ENCODE measurements around the gene CHMP2A.

- TF ChIP-seq, protein P1, sequence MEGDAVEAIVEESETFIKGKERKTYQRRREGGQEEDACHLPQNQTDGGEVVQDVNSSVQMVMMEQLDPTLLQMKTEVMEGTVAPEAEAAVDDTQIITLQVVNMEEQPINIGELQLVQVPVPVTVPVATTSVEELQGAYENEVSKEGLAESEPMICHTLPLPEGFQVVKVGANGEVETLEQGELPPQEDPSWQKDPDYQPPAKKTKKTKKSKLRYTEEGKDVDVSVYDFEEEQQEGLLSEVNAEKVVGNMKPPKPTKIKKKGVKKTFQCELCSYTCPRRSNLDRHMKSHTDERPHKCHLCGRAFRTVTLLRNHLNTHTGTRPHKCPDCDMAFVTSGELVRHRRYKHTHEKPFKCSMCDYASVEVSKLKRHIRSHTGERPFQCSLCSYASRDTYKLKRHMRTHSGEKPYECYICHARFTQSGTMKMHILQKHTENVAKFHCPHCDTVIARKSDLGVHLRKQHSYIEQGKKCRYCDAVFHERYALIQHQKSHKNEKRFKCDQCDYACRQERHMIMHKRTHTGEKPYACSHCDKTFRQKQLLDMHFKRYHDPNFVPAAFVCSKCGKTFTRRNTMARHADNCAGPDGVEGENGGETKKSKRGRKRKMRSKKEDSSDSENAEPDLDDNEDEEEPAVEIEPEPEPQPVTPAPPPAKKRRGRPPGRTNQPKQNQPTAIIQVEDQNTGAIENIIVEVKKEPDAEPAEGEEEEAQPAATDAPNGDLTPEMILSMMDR (IDR thresholded peaks at IDR 0.05; ENCODE audit: extremely low read depth in 1 of 2, insufficient read depth in 1 of 2, low read depth in 1 of 2, low read length in 2 of 2), result no peak
- TF ChIP-seq POLR2AphosphoS5 (IDR thresholded peaks at IDR 0.05; ENCODE audit: insufficient read depth, low read depth, low read length), result no peak
- no peak for TF ChIP-seq MYC (IDR thresholded peaks at IDR 0.05; ENCODE audit: low read depth, low read length)
- no peak for TF ChIP-seq FOS (IDR thresholded peaks at IDR 0.05; ENCODE audit: borderline replicate concordance, insufficient read depth, low read length)
- TF ChIP-seq POLR2A (IDR thresholded peaks at IDR 0.05; ENCODE audit: low read depth, low read length), result no peak
- TF ChIP-seq JUN (IDR thresholded peaks at IDR 0.05; ENCODE audit: borderline replicate concordance, insufficient read depth, insufficient read length, low read depth), result no peak
- TF ChIP-seq EZH2 (IDR thresholded peaks at IDR 0.05; ENCODE audit: borderline replicate concordance, low read depth, low read length, severe bottlenecking), result no peak
- TF ChIP-seq, protein P2, sequence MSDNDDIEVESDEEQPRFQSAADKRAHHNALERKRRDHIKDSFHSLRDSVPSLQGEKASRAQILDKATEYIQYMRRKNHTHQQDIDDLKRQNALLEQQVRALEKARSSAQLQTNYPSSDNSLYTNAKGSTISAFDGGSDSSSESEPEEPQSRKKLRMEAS (IDR thresholded peaks at IDR 0.05; ENCODE audit: insufficient read depth, insufficient read length), result no peak
- TF ChIP-seq GATA2 (IDR thresholded peaks at IDR 0.05; ENCODE audit: insufficient read depth, insufficient read length, low read depth, low read length), result no peak
These were observed 6.0 kb upstream of the CHMP2A start for GRCh38 chr19:58560921-58561320.
